Muscle layer of duodenum (tissue), 2 donors: ENCODE data around the gene MYLK4.

ENCODE experiments used
- H3K27ac ChIP-seq: one replicate; pipeline ENCODE4 v1.7.0; 2013; ENCODE audit warnings: mild to moderate bottlenecking, low read length
- H3K27me3 ChIP-seq: one replicate; pipeline ENCODE4 v1.7.0; 2013; ENCODE audit warnings: low read depth, mild to moderate bottlenecking, control low read depth, low read length
- H3K36me3 ChIP-seq, 2 donors: one replicate each; pipeline ENCODE4 v1.7.0; 2013; ENCODE audit warnings: low read length in 2 of 2, control low read depth in 1 of 2, mild to moderate bottlenecking in 1 of 2; ENCODE audit not compliant: insufficient read depth in 2 of 2, control insufficient read depth in 1 of 2
- H3K4me1 ChIP-seq, 2 donors: one replicate each; pipeline ENCODE4 v1.7.0; 2013; ENCODE audit warnings: low read length in 2 of 2, mild to moderate bottlenecking in 2 of 2, control low read depth in 1 of 2, moderate library complexity in 1 of 2; ENCODE audit not compliant: insufficient read depth in 2 of 2, control insufficient read depth in 1 of 2
- H3K4me3 ChIP-seq, 2 donors: one replicate each; pipeline ENCODE4 v1.7.0; 2013; ENCODE audit warnings: low read length in 2 of 2, low read depth in 1 of 2, mild to moderate bottlenecking in 1 of 2
- H3K9me3 ChIP-seq, 2 donors: one replicate each; pipeline ENCODE4 v1.7.0; 2013; ENCODE audit warnings: low read length in 2 of 2, control low read depth in 1 of 2, mild to moderate bottlenecking in 1 of 2; ENCODE audit not compliant: control insufficient read depth in 1 of 2
- donor health status: healthy.

MYLK4 gene

DNA sequence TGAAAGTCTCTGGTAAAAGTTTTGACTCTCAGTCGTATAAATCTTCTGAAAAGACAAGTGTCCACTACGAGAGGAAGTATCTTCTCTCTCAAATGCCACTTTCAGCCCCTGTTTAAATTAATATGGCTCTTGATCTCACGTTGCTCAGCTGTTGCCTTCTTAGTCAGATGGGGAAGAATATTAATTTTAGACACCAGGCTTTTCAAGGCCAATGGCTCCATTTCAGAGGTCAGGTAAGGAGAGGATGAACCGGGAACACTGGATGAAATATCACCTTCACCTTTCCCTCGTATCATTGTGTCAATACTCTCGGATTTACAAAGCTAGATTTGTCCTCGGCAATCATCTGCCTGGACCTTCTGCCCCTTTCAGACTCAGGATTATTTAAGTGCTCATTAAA lies at the start of gene MYLK4:
Gene MYLK4 (minus strand): TSS at position 91 of the 400 bp plus-strand sequence. CDS start 1,628 bp downstream, outside the sequence.
- Histone ChIP-seq H3K27ac (no peak within 1 kb of the TSS), H3K27me3 (no peaks in the 10 kb centered on the region), H3K9me3 (no peaks in the 10 kb centered on the region), H3K36me3 (no peaks in the 10 kb centered on the region), H3K4me1 (peaks cover 0 to 8% of the 10 kb centered on the region in 2 donors), H3K4me3 (no peak within 1 kb of the TSS)

DNA sequence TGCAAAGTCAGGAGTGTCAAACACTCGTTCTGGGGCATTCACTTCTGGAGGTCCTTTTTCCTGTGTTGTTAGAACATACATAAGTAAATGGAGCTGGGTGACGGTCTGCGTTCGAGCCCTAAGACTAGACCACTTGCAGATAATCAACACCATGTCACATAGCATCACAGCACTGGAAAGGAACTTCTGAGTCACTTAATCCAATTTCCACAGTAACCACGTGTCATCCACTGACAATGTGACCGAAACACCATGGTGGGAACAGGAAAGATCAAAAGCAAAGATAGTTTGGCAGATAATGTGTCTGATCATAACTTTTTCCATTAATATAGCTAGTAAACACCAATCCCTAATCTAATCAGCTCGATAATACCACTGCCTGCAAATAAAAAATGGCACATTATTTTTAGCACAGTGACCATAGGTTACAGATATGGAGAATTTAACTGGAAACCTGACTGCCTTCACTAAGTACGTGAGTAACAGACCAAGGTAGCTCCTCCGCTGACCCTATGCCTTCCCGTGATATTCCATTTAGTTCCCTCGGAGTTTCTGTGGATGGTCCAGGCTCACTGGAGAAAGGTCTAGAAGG lies 49.3 kb upstream of the MYLK4 start:
- Histone ChIP-seq H3K27ac (no peak overlapping the region), H3K9me3 (no peaks in the 10 kb centered on the region), H3K4me1 (peaks cover 0 to 5% of the 10 kb centered on the region in 2 donors), H3K27me3 (no peaks in the 10 kb centered on the region), H3K36me3 (no peaks in the 10 kb centered on the region), H3K4me3 (no peak overlapping the region)

DNA sequence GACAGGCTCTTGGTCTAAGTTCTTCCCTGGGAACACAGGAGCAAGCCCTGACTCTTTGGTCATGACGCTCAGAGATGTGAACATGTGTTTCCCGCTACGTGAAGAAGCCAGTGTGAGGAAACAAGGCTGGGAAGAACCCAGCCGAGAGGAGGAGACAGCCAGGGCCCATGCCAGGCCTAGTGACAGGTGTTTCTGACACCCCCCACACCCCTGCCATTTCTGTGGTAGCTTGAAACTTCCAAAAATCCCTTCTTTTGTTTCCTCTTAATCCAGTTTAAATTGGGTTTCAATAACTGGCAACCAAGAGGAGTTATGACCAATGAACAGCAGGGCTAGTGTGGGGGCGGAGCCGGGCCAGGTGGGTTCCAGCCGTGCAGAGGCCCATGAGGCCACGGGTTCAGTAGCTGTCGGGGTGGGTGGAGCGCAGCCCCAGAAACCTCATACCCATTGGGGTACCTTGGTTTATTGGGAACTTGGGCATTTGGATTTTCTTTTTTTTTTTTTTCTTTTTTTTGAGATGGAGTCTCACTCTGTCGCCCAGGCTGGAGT lies 47.9 kb upstream of the MYLK4 start:
- H3K27me3 ChIP-seq: no peaks in the 10 kb centered on the region
- H3K4me1 ChIP-seq: peaks cover 0 to 5% of the 10 kb centered on the region in 2 donors
- H3K4me3 ChIP-seq: no peak overlapping the region
- no peaks in the 10 kb centered on the region for H3K36me3 ChIP-seq
- no peak overlapping the region for H3K27ac ChIP-seq
- H3K9me3 ChIP-seq: no peaks in the 10 kb centered on the region

- H3K27me3 ChIP-seq: no peaks in the 10 kb centered on the region
- H3K4me1 ChIP-seq: peaks cover 0 to 5% of the 10 kb centered on the region in 2 donors
- no peaks in the 10 kb centered on the region for H3K36me3 ChIP-seq
- no peak overlapping the region for H3K27ac ChIP-seq
- no peak overlapping the region for H3K4me3 ChIP-seq
- H3K9me3 ChIP-seq: no peaks in the 10 kb centered on the region
Measured at GRCh38 chr6:2797564-2798031, 46.9 kb upstream of the MYLK4 start.

GRCh38 chr6:2796861-2797260 lies 46.1 kb upstream of the MYLK4 start:
- H3K4me3 ChIP-seq: no peak overlapping the region
- no peaks in the 10 kb centered on the region for H3K36me3 ChIP-seq
- no peaks in the 10 kb centered on the region for H3K27me3 ChIP-seq
- H3K9me3 ChIP-seq: no peaks in the 10 kb centered on the region
- H3K4me1 ChIP-seq: peaks cover 0 to 5% of the 10 kb centered on the region in 2 donors
- H3K27ac ChIP-seq: no peak overlapping the region

DNA sequence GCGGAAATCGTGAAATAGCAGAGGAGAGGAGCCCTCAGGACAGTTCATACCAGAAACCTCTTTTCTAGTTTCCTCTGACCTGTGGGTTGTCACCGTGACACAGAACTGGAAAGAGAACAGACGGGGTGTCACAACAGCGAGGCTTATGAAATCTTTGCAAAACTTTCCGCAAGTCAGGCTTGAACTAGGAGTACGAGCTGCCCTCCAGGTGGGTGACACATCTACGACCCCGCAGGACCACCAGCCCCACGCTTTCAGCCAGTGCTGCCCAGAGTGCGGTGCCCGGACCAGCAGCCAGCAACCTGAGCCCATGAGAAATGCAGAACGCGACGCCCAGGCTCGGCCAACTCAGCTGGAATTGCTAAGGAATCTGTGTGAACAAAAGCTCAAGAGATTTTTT lies 45.2 kb upstream of the MYLK4 start:
- H3K4me1 ChIP-seq: peaks cover 0 to 9% of the 10 kb centered on the region in 2 donors
- no peaks in the 10 kb centered on the region for H3K27me3 ChIP-seq
- H3K27ac ChIP-seq: no peak overlapping the region
- H3K4me3 ChIP-seq: no peak overlapping the region
- no peaks in the 10 kb centered on the region for H3K9me3 ChIP-seq
- H3K36me3 ChIP-seq: no peaks in the 10 kb centered on the region

DNA sequence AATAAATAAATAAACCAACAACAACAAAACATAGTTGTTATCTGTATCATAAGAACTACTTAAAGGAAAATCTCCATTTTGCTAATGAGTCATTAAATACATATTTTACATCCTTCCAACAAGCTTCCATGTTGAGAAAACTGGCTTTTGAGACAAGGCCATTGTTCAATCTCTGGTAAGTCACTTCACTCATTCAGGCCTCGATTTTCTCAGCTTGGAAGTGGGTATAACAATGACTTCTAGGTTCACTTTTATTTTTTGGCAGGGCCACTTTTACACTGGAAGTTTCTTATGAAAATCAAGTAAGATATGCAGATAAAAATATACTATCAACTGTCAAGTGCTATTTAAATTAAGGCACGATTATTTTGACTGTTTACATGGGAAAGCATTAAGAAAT lies 44.4 kb upstream of the MYLK4 start:
- H3K4me3 ChIP-seq: no peak overlapping the region
- no peak overlapping the region for H3K27ac ChIP-seq
- H3K4me1 ChIP-seq: peaks cover 0 to 17% of the 10 kb centered on the region in 2 donors
- H3K36me3 ChIP-seq: no peaks in the 10 kb centered on the region
- H3K27me3 ChIP-seq: no peaks in the 10 kb centered on the region
- no peaks in the 10 kb centered on the region for H3K9me3 ChIP-seq

DNA sequence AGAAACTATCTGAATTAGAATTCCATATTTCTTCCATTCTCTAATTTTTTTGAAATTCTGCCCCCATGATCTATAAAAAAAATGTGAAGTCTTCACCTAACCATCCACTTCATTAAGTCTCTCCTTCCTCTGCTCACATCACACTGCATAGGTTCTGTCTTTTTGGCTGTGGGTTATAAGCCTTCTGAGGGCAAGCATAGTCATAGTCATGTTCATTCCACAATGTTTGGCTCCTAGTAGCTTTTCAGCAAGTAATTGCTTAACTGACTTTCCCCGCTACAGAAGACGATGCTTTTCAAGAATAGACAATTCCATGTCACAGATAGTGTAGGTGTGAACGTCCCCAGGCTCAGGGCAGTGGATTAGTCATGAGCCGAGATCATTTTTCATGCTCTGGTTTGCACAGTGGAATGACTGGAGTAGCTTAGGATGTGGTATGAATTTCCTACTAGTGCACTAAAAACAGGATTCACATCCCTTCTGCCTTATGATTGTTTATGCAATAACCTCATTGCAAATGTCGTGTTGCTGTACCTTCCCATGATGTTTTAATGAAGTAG lies 43.5 kb upstream of the MYLK4 start:
- H3K4me1 ChIP-seq: peaks cover 0 to 18% of the 10 kb centered on the region in 2 donors
- no peak overlapping the region for H3K27ac ChIP-seq
- H3K4me3 ChIP-seq: no peak overlapping the region
- no peaks in the 10 kb centered on the region for H3K27me3 ChIP-seq
- H3K9me3 ChIP-seq: no peaks in the 10 kb centered on the region
- H3K36me3 ChIP-seq: no peaks in the 10 kb centered on the region

- Histone ChIP-seq H3K4me3 (no peak overlapping the region), H3K9me3 (no peaks in the 10 kb centered on the region), H3K27ac (peak overlapping the region; percentile 12), H3K27me3 (no peaks in the 10 kb centered on the region), H3K36me3 (no peaks in the 10 kb centered on the region), H3K4me1 (peaks cover 0 to 18% of the 10 kb centered on the region in 2 donors)
Measured at GRCh38 chr6:2793534-2794151, 42.9 kb upstream of the MYLK4 start.

DNA sequence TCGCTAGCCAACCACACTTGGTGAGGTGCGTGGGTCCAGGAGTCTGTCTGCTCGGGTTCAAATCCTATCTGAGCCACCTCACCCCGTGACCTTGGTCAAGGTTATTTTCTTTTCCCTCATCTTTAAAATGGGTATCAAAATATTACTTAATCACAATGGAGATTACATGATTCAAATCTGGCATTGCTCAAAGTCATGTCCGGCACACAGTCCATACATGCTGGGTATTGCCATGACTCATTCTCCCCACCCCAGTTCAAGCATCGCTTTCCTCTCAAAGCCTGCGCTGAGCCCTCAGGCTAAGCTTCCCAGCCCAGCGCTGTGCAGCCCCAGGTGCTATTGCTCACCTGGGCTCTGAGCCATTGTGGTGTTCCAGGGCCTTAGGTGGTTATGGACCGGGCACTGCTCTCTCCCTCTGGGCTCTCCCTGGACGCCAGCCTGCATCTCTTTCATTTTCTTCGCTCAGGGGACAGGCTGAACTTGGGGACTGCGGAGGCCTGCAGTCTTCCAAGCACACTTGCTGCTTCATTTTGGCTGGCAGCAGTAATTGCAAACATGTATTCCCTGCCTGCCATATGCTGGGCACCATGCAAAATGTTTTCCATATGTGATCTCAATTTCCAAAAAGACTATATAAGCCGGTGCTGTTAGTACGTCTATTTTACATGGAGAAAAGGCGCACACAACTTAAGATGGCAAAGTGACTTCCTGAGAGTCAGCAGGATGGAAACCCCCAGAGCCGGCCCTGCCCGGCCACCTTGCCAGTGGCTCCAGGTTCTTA lies 41.8 kb upstream of the MYLK4 start:
- peaks cover 0 to 17% of the 10 kb centered on the region in 2 donors for H3K4me1 ChIP-seq
- H3K27me3 ChIP-seq: no peaks in the 10 kb centered on the region
- H3K36me3 ChIP-seq: peaks cover 0 to 5% of the 10 kb centered on the region in 2 donors
- no peak overlapping the region for H3K27ac ChIP-seq
- no peaks in the 10 kb centered on the region for H3K9me3 ChIP-seq
- H3K4me3 ChIP-seq: no peak overlapping the region

DNA sequence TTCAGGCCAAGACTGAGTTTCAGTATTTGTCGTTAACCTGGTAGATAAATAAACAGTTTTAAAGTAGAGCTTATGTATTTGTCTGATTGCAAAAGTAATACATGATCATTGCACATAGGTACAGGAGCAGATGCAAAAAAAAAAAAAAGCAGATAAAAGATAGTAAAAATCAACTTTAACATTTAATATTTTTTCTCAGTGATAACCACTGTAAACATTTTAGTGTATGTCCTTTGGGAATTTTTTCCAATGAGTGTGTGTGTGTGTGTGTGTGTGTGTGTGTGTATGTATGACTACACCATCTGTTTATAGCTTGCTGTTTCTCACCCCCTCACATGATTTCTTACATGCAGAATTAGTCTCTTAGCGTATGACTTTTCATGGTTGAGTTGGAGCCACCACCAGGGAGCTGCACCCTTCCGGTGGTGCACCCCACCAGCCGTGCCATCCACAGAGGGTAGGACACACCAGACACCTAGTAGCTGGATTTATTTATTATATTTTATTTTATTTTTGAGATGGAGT lies 40.8 kb upstream of the MYLK4 start:
- no peak overlapping the region for H3K27ac ChIP-seq

More for the DNA sequence above, 40.8 kb upstream of the MYLK4 start:
- no peaks in the 10 kb centered on the region for H3K27me3 ChIP-seq
- H3K9me3 ChIP-seq: no peaks in the 10 kb centered on the region
- H3K36me3 ChIP-seq: peaks cover 0 to 6% of the 10 kb centered on the region in 2 donors
- no peak overlapping the region for H3K4me3 ChIP-seq
- H3K4me1 ChIP-seq: peaks cover 0 to 12% of the 10 kb centered on the region in 2 donors
